ENCODE data around the gene CLEC19A.

- TF ChIP-seq EZH2phosphoT487 (IDR thresholded peaks at IDR 0.05; ENCODE audit: borderline replicate concordance, low read length) (no peak), CTCF (IDR thresholded peaks at IDR 0.05; ENCODE audit: low read depth, low read length, poor library complexity, severe bottlenecking) (no peak)
Observed at GRCh38 chr16:19348578-19349315, 63.2 kb downstream of the CLEC19A start.
